ENCODE results near the gene HOXB6.

Gene HOXB6

GRCh38 chr17:48578616-48579470 is 25.9 kb downstream of the HOXB6 start:
- no peak for DNase-seq (ENCODE audit: low spot score)

GRCh38 chr17:48577946-48578615 is 26.7 kb downstream of the HOXB6 start, which contains the start of gene HOXB4:
Gene HOXB4, minus strand, starts transcription at chr17:48578350. Its CDS starts 31 bp downstream, at chr17:48578319.
- peak; percentile 83 for DNase-seq (ENCODE audit: low spot score)

- DNase-seq (ENCODE audit: low spot score) = no peak
These were observed 27.3 kb downstream of the HOXB6 start for GRCh38 chr17:48577330-48577945.

GRCh38 chr17:48576479-48577309 is 28.1 kb downstream of the HOXB6 start:
- DNase-seq (ENCODE audit: low spot score) = no peak

GRCh38 chr17:48575673-48576478 is 28.9 kb downstream of the HOXB6 start:
- DNase-seq (ENCODE audit: low spot score) = no peak

GRCh38 chr17:48575066-48575582 is 29.7 kb downstream of the HOXB6 start:
- DNase-seq (ENCODE audit: low spot score) = no peak

- no peak for DNase-seq (ENCODE audit: low spot score)
These were observed 30.2 kb downstream of the HOXB6 start for GRCh38 chr17:48574505-48575065.

- no peak for DNase-seq (ENCODE audit: low spot score)
These were observed 32.9 kb downstream of the HOXB6 start for GRCh38 chr17:48571826-48572417.

GRCh38 chr17:48571024-48571818 is 33.6 kb downstream of the HOXB6 start:
- no peak for DNase-seq (ENCODE audit: low spot score)

GRCh38 chr17:48570325-48571023 is 34.3 kb downstream of the HOXB6 start:
- DNase-seq (ENCODE audit: low spot score) = no peak

GRCh38 chr17:48569674-48570324 is 35.0 kb downstream of the HOXB6 start:
- DNase-seq (ENCODE audit: low spot score) = no peak

GRCh38 chr17:48569240-48569582 is 35.6 kb downstream of the HOXB6 start:
- no peak for DNase-seq (ENCODE audit: low spot score)

GRCh38 chr17:48568499-48569239 is 36.1 kb downstream of the HOXB6 start:
- no peak for DNase-seq (ENCODE audit: low spot score)

GRCh38 chr17:48567646-48568354 is 37.0 kb downstream of the HOXB6 start:
- no peak for DNase-seq (ENCODE audit: low spot score)

GRCh38 chr17:48567209-48567608 is 37.6 kb downstream of the HOXB6 start:
- DNase-seq (ENCODE audit: low spot score) = no peak

GRCh38 chr17:48566717-48567116 is 38.1 kb downstream of the HOXB6 start:
- DNase-seq (ENCODE audit: low spot score) = no peak

Data from hepatic stellate cell (primary cell).